ENCODE data around the gene COL1A2. TPM values are rescaled to one million over a fixed set of nuclear protein-coding genes. Genes with fewer than 3 reads are reported as not detected.

The COL1A2 gene
- total and polyA plus RNA-seq, 2 of the 13 experiments (the other 11 are each of a cell fraction or from before 2014, with no cell fraction given), result not detected

DNA sequence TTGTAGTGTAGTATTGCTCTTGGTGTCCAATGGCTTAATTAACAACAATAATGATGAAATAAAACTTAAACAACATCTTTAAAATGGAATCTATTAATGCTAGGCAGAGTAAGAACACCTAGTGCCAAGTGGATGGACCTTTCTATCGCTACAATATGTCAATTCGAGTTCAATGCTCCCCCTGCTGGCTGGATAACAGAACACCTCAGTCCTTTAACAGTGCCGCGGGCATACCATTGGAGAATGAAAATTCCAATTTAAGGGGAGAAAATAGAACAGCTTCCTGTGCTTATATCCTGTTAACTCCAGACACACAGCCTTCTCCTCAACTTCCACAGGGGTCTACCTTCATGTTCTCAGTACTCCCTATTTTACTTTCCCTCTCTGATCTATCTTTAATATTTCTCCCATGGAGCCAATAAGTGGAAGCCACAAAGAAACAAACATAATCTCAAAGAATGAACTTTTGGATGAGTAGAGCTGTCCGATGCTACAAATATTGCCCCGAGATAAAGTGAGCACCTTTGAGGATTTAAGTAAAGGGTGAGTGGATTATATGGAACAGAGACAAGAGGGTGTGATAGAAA lies 41.4 kb downstream of the COL1A2 start (continued):
- TF ChIP-seq SMAD1 (CRISPR knock-in tag; IDR thresholded peaks at IDR 0.05; ENCODE audit: borderline replicate concordance, low read depth) (no peak), KDM2A (CRISPR knock-in tag; IDR thresholded peaks at IDR 0.05; ENCODE audit: borderline replicate concordance, low read depth) (no peak), HMGXB4 (CRISPR knock-in tag; IDR thresholded peaks at IDR 0.05; ENCODE audit: borderline replicate concordance in 1 of 2, low read depth in 1 of 2) (0 out of 4 replicates have a peak, but pooled peaks of 1 of the 2 experiments have one; percentile 35), ZNF580 (CRISPR knock-in tag; IDR thresholded peaks at IDR 0.05; ENCODE audit: borderline replicate concordance, low read depth) (no peak), GATAD2A (CRISPR knock-in tag; IDR thresholded peaks at IDR 0.05) (0 out of 2 replicates have a peak, but pooled peaks have one; percentile 34), ZBTB44 (CRISPR knock-in tag; IDR thresholded peaks at IDR 0.05) (no peak)
- TF ChIP-seq, protein P1, sequence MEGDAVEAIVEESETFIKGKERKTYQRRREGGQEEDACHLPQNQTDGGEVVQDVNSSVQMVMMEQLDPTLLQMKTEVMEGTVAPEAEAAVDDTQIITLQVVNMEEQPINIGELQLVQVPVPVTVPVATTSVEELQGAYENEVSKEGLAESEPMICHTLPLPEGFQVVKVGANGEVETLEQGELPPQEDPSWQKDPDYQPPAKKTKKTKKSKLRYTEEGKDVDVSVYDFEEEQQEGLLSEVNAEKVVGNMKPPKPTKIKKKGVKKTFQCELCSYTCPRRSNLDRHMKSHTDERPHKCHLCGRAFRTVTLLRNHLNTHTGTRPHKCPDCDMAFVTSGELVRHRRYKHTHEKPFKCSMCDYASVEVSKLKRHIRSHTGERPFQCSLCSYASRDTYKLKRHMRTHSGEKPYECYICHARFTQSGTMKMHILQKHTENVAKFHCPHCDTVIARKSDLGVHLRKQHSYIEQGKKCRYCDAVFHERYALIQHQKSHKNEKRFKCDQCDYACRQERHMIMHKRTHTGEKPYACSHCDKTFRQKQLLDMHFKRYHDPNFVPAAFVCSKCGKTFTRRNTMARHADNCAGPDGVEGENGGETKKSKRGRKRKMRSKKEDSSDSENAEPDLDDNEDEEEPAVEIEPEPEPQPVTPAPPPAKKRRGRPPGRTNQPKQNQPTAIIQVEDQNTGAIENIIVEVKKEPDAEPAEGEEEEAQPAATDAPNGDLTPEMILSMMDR (CRISPR knock-in tag; IDR thresholded peaks at IDR 0.05), result peak; percentile 78
